Measurements from ENCODE around the gene SCLY. TPM values are rescaled to one million over a fixed set of nuclear protein-coding genes. Genes with fewer than 3 reads are reported as not detected.

Gene SCLY
- total and polyA plus RNA-seq, 2 of the 8 experiments (the other 6 are each of a cell fraction or from before 2014, with no cell fraction given), result 79.0 to 79.5 TPM

- TF ChIP-seq CTCF (IDR thresholded peaks at IDR 0.05; ENCODE audit: control extremely low read depth in 1 of 3, insufficient read depth in 1 of 3, low read depth in 1 of 3, low read length in 3 of 3), result peak in 2 of 3 experiments; percentile 70 to 91; a peak in 3 of 4 replicates
These were observed 78.6 kb downstream of the SCLY start (continued) for GRCh38 chr2:238139196-238140039.
